SU-DHL-6 (cell line): ENCODE measurements around the gene DOLK.

ENCODE experiments used
- CTCF ChIP-seq: fragments of 200-600 bp; sonication (generic); IDR thresholded peaks from one replicate; pipeline ENCODE4 v1.5.1; 2017; ENCODE audit warnings: antibody characterized with exemption, mild to moderate bottlenecking, low read length, moderate library complexity; ENCODE audit not compliant: insufficient read depth, poor library complexity, severe bottlenecking
- EZH2phosphoT487 ChIP-seq: fragments of 200-600 bp; sonication (generic), shearing (Covaris generic); conservative IDR thresholded peaks from 2 replicates; pipeline ENCODE4 v1.6.1; 2018; ENCODE audit warnings: mild to moderate bottlenecking, antibody characterized with exemption, low read length, moderate library complexity, mixed read lengths

DNA sequence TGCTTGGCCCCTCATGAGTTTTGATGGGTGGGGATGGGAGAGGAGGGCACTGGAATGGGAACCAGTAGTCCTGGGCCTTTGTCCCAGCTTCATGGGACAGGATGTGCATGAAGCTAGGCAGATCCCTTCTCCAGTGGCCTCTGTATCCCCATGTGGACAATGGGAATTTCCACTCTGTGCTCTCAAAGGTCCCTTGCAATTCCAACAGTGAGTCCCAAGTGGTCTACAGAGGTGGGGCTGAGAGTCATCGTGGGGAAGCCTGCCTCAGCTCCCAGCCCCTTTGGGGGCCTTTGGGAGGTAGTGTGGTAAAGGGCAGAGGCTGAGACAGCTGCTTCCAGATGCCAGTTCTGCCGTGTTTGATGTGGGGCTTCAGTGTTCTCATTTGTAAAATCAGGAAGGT lies 28.5 kb downstream of the DOLK start:
- TF ChIP-seq CTCF, result no peak
- TF ChIP-seq EZH2phosphoT487, result no peak
